Activated CD4-positive, alpha-beta T cell treated with anti-CD3 and anti-CD28 coated beads, Interleukin-2, Interleukin-4, amounts not matched to agents 100 ng/mL and 50 ng/mL, durations not matched to agents 16 hours and 8 hours (primary cell): Measurements from ENCODE around the gene EFCAB5.
"Not testable (repeated sequence)": the region's sequence is repeated elsewhere in the genome, so short reads cannot be mapped to it uniquely, and the experiment has no call there.

ENCODE experiments used
- DNase-seq: peaks from one replicate; pipeline ENCODE4 v3.0.0-alpha.2; 2020; ENCODE audit warnings: low spot score

EFCAB5 gene

DNA sequence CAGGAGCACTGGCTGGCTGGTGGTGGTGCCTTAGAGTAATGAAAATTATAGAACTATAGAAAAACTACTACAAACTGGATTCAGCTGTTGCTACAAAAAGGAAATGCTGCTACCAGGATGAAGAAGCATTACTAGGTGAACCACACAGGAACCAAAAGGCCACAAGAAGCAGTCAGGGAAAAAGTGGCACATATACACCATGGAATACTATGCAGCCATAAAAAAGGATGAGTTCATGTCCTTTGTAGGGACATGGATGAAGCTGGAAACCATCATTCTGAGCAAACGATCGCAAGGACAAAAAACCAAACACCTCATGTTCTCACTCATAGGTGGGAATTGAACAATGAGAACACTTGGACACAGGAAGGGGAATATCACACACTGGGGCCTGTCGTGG is 5.5 kb upstream of the EFCAB5 start:
- DNase-seq: not testable (repeated sequence)

DNA sequence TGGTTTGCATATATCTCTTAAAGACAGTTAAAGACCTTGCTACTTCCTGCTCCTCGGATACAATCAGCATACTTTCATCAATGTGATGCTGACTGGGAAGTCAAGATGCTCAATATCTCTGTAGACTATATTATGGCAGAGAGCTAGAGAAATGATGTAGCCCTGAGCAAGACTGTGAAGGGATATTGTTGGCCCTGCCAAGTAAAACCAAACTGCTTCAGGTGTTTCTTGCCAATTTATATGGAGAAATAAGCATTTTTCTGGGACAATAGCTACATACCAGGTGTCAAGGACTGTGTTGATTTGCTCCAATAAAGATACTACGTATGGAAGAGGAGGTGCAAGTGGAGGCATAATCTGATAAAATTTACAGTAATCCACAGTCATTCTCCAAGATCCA is 4.7 kb upstream of the EFCAB5 start:
- no peak for DNase-seq

DNA sequence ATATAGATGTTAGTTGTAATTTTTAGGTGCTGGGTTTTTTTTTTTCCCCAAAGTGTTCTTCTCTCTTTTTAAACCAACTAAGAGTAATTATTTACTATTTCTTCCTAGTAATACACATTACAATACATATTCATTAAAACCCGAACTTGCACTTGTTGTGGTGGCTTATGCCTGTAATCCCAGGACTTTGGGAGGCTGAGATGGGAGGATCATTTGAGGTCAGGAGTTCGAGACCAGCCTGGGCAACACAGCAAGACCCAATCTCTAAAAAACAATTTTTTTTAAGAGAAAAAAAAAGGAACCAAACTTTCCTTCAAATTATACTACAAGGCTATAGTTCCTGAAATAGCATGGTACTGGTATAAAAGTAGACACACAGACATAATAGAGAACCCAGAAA is 3.8 kb downstream of the EFCAB5 start:
- no peak for DNase-seq

DNA sequence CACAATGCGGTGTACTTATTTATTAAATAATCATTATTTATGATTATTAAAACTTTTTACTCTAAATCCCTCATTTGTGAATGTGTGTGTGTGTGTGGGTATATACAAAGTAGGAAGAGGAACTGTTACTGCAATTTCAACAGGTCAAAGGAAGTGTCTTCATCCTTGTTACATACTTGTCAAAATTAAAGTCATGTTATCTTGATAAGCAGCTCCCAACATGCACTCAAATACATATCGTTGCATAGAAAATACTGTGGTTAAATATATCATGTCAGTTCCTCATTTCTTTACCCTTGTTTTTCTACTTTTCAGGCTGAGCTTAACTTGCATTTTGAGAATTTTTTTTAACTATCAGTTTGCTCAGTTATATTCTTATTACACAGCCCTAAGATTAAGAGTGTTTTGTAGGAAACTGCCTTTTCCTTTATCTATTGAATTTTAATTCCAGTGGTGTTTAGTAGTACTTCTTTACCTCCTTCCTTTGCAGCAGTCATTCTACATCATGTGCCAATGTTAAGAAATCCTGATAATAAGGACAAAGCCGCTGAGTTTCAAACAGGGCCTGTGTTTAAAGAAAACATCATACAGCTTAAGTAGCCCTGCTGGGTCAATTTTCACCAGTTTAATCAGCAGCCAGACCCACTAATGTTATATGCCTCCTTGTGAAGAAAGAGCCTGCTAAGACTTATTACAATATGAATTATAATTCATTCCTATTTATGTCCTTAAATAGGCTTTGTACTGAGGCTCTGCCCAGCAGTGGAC is 7.2 kb downstream of the EFCAB5 start:
- DNase-seq: no peak

DNA sequence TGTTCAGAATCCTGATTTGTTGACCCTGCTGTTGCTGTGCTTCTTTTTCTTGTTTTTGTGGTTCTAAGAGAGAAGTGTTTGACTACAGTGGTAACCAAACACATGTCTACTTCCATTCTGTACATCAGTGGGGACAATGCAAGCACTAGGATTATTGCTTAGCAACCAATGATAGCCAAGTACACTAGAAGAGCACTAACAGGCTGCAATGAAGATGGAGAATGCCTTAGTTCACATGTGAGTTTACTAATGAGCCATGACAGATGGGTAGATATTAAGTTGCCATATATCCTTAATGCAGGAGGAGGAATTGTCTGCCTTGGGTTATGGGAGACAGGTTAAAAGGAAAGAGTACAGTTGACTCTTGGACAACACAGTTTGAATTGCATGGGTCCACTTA is 8.3 kb downstream of the EFCAB5 start:
- DNase-seq: no peak

DNA sequence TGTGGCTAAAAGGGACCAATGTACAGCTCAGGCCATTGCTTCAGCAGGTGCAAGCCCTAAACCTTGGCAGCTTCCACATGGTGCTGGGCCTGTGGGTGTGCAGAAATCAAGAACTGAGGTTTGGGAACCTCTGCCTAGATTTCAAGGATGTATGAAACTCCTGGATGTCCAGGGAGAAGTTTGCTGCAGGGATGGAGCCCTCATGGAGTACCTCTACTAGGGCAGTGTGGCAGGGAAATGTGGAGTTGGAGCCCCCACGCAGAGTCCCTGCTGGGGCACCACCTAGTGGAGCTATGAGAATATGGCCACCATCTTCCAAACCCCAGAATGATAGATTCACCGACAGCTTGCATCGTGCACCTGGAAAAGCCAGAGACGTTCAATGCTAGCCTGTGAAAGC is 13.0 kb downstream of the EFCAB5 start:
- no peak for DNase-seq

DNA sequence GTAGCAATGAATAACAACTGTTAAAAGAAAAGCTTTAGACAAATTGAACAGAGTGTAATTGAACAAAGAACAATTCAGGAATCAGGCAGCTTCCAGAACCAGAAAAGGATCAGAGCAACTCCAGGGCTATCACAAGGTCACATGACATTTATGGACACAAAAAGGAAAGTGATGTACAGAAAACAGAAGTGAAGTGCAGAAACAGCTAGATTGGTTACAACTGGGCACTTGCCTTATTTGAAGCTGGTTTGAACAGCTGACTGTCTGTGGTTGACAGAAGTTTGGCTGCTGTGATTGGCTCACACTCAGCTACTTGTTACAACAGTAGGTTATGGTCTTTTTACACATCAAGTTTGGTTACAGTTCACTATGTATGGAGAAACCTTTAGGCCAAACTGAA is 14.8 kb downstream of the EFCAB5 start:
- no peak for DNase-seq

DNA sequence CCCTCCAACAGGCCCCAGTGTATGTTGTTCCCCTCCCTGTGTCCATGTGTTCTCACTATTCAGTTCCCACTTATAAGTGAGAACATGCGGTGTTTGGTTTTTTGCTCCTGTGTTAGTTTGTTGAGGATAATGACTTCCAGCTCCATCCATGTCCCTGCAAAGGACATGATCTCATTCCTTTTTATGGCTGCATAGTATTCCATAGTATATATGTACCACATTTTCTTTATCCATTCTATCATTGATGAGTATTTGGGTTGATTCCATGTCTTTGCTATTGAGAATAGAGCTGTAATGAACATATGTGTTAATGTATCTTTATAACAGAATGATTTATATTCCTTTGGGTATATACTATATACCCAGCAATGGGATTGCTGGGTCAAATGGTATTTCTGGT is 16.1 kb downstream of the EFCAB5 start:
- DNase-seq: not testable (repeated sequence)

DNA sequence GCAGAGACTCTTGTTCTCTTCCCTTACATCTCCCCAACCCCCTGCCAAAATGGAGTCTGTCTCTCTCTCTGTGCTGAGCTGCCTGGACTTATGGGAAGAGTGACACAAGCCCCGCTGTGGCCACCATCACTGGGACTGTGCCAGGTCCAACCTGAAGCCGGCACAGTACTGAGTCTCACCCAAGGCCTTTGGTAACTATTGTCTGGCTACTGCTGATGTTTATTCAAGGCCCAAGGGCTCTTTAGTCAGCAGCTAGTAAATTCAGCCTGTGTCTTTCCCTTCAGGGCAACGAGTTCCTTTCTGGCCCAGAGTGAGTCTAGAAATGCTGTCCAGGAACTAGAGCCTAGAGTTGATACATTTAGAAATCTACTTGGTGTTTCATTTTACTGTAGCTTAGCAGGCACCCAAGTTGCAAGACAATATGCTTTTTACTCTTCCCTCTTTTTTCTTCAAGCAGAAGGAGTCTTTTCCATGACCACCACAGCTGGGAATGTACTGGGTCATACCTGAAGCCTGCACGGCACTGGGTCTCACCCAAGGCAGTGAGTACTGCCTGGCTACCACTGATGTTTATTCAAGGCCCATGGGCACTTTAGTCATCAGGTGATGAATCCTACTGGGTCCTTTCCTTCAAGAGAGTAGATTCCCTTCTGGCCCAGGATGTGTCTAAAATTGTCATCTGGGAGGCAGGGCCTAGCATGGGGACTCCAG is 17.7 kb downstream of the EFCAB5 start:
- DNase-seq: no peak

DNA sequence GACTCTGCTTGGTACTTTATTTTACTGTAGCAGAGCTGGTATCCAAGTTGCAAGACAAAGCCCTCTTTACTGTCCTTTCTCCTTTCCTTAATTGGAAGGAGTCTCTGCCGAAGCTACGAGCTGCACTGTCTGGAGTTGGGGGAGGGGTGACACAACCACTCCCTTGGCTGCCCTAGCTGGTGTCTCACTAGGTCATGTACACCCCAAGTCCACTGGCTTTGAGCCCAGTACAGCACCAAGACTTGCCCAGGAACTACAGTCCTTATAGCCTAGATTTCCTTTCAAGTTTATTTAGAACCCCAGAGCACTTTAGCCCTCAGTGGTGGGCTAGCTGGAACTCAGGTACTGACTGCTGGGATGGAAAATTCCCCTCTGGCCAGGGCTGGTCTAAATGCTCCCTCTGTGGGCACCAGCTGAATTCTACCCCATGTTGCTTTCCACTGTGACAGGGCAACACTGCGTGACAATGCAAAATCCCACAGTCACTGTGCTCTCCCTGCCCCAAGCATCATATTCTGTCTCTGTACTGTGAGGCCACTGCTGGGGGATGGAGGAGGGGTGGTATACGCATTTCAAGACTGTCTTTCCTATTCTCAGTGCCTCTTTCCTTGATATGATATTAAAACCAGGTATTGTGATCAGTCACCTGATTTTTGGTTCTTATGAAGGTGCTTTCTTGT is 18.4 kb downstream of the EFCAB5 start:
- no peak for DNase-seq

DNA sequence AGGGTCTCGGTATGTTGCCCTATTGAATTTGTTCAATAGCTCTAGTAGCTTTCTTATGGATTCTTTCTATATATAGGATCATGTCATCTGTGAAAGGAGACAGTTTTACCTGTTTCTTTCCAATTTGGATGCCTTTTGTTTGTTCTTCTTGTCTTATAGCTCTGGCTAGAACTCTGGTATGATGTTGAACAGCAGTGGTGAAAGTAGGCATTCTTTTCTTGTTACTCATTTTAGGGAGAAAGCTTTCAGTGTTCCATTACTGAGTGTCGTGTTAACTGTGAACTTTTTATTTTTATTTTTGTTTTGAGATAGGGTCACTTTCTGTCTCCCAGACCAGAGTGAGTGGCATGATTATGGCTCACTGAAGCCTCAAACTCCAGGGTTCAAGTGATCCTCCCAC is 21.2 kb downstream of the EFCAB5 start:
- no peak for DNase-seq

DNA sequence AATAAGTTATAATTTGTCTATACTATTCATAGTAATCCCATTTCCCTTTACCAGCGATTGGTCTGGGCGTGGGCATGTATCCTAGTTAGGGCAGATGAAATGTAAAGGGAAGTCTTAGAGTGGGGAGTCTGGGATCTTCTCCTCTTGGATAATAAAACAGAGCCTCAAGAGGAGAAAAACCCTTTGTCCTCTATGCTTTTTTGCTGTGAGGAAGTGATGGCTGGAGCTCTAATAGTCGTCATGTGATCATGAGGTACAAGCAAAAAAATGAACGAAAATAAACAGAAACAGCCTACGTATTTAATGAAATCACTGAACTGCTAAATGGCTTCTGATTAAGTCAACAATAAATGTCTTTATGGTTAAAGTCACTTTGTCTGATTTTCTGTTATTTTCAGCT is 26.8 kb downstream of the EFCAB5 start:
- no peak for DNase-seq

DNA sequence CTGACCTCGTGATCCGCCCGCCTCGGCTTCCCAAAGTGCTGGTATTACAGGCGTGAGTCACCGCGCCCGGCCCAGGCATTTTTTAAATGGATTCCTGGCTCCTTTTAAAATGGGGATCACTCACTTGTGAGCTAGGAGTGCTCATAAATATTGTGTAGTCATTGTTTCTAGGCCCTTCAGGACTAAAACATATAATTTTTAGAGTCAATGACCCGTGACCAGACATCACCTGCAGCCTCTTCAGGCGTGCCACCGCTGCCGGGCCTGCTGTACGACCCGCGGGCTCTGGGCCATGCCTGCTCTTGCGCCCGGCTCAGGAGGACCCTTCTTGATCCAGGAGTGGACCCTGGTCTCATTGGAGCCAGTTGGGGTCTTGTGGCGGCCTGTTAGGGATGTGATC is 30.8 kb downstream of the EFCAB5 start:
- DNase-seq: no peak

DNA sequence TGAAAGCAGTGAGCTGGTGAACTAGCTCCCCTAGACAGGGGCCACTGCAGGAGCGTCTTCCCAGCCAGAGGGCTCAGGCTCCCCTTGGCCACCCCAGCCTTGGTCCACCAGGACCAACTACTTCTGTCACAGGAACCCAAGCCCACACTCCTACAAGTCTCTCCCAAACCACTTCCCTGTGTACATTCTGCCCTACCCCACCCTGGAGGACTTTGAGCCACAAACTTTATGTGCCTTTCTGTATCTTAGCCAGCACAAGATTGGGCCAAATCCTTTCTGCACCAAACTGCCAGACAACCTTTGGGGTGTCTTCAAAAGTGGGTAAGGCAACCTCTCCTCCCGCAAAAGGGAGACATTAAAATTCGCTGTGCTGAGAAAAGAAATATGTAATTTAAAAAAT is 31.6 kb downstream of the EFCAB5 start:
- DNase-seq: no peak

DNA sequence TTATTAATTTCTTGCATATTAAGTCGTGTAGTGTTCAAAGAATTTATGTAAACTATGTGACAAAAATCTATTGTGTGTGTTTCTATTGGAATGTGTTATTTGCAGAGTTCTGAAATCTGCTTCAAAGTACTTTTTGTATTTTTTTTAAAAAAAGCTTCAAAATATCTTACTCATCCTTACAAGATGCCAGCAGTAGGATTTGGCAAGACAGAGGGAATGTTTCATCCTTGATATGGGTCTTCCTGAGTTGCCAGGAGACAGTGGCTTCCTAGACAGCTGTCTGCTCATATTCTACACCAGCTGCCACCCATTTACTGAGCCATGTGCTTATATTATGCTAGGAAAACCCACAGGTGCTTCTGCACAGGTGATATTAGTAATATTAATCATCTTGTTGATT is 36.4 kb downstream of the EFCAB5 start:
- no peak for DNase-seq

DNA sequence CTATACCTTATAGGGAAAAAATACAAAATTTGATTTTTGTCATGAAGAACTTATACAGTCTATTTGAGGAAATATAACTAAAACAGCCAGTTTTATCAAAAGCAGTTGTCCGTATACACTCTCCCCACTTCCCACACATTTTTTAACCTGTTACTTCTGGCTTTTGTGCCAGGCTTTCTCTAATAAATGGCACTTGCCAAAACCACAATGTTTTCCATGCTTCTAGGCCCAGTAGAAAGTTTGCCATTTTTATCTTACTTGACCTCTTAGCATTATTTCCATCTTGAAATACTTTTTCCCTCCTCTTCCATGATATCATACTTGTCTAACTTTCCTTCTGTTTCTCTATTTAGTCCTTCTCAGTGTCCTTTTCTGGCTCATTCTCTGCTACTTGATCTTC is 38.8 kb downstream of the EFCAB5 start:
- DNase-seq: no peak

DNA sequence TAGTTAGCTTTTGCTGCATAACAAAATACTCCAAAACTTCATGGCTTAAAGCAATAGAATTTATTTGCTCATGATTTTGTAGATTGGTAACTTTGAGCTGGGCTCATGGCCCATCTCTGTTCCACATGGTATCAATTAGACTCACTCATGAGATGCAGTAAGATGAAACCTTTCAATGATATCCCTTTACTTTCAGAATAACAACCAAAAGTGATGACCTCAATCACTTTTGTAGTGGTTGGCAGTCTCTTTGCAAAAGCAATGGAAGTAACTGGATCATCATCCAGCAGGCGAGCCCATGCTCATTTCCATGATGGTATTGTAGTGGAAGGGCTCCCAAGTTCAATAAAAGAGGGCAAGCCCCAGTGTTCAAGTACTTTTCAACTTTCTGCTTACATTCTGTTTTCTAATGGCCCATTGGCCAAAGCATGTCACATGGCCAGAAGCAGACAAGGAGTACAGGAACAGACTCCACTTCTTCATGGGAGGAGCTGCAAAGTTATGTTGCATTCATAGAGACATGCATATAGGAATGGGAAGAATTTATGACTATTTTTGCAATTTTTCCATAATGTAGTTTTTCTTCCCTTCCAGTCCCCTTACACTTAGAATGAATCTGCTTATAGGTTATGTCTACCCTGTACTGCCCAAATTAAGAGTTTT is 41.7 kb downstream of the EFCAB5 start:
- no peak for DNase-seq

DNA sequence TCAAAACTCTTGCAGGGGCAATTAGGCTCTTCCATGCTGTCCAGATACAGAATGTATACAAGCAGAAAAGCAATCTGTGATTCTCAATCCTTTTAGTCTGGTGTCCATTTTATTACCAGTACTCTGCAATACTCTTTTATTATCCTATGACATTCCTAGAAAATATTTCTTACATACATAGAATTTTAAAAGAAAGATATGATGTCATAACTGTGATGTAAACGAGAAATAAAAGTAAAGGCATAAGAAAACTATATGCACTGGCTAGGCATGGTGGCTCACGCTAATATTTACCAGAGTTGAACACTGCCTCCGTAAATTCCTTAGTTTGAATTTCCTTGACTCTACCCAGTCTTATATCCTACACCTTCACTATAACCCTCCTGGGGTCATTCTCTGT is 55.0 kb downstream of the EFCAB5 start:
- DNase-seq: no peak

DNA sequence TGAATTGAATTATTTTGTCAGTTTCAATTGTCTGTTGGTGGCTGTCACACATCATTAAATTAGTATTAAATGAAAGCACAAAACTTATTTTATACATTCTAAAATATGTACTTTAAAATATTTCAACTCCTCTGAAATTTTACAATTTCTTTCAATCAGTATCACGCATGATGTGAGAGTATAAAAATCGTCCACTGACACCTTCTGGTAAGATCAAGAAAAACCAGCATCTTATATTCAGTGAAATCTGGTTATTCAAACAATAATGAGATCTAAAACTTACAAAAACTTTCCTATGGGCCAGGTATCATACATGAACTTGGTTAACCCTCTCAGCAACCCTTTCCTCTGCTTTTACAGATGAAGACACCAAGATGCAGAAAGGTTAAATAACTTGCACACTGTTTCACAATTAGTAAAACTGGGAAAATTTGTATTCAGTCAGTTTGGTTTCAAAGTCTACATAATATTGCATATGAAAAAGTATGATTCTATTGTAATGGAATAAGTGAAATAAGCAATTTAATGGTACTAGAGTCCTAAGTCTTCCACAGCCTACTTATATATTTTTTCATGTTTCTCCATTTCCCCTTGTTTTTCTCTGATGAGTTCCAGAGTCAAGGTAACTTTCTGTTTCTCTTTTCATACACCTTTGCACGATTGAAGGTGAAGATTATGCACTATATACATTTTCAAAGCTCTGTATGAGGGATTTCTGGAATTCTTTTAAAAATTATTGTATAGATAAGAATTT is 58.7 kb downstream of the EFCAB5 start:
- DNase-seq: peak; percentile 0

DNA sequence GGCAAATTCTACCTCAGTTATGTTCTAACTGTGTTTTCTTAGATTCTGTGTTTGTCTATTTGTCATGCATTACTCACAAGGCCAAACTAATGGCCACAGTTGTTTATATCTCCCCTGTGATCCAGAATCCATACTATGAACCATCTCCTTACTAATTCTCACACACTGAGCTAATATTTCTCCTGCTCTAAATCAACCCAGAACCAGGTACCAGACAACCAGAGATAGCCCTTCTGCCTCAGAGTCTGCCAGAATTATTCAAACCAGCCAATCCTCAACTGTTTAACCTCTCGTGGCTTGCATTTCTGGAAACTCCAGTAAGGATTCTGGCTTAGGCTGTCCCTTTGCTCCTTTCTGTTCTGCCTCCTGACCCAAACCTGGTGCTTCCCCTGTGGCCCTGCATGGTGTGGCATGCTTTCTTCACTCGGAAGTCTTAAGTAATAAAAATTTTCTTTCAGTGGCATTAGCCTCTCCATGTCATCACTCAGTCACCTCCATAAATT is 59.4 kb downstream of the EFCAB5 start:
- DNase-seq: no peak

DNA sequence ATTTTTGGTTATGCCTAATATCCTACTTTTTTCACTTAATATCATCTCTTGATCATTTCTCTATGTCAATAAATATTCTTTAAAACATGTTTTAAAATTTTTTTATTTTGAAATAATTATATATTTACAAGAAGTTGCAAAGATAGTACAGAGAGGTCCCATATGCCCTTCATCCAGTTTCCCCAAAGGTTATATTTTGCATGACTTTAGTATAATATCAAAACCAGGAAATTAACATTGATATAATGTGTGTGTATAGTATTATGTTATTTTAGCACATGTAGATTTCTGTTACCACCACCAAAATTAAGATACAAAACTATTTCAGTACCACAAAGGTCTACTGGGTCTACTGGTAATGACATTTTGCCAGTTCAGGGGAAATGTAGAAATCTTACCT is 60.7 kb downstream of the EFCAB5 start:
- no peak for DNase-seq
